ENCODE results near the gene TXK.
A peak's percentile ranks its signal among the peaks of the same experiment; 100 is the strongest.

TXK gene

DNA sequence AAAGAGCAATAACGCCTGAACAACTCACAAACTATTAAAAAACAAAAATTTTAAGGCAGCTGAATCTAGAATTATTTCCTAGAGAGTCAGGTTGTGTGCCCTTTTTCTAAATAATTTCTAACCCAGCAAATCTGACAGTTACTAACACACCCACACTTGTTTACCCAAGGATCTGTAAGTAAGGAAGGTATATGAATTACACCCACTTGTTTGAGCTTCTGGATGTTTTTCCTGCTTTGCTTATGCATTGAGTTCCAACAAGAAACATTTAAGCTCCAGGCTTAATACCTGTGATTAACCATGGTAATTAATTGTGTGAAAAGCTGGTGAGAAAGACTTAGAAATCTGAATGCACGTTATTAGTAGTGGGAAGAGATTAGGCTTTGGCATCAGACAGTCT, 115.9 kb downstream of the TXK start:
- H3K9ac ChIP-seq (ENCODE audit: low read length), result no peak overlapping the region
- no peak overlapping the region for H3K4me2 ChIP-seq (ENCODE audit: low read depth, low read length, poor library complexity, severe bottlenecking)
- H4K20me1 ChIP-seq (ENCODE audit: low read depth, low read length), result no peaks in the 10 kb centered on the region
- no peak overlapping the region for H3K4me3 ChIP-seq (ENCODE audit: insufficient read depth, low read length, poor library complexity, severe bottlenecking)
- H3K9me3 ChIP-seq (ENCODE audit: insufficient read depth, low read length), result no peaks in the 10 kb centered on the region
- H3K27me3 ChIP-seq (ENCODE audit: low read length), result no peaks in the 10 kb centered on the region
- no peaks in the 10 kb centered on the region for H3K79me2 ChIP-seq (ENCODE audit: insufficient read depth, low read length)
- H3K9me2 ChIP-seq (replicated peaks; ENCODE audit: insufficient read depth, low read length), result no peaks in the 10 kb centered on the region
- H3K36me3 ChIP-seq (ENCODE audit: low read length), result no peaks in the 10 kb centered on the region
- peaks cover 5% of the 10 kb centered on the region; the same call in 1 of the 2 replicates for H3F3A ChIP-seq (ENCODE audit: insufficient read depth)
- TF ChIP-seq, protein P1, sequence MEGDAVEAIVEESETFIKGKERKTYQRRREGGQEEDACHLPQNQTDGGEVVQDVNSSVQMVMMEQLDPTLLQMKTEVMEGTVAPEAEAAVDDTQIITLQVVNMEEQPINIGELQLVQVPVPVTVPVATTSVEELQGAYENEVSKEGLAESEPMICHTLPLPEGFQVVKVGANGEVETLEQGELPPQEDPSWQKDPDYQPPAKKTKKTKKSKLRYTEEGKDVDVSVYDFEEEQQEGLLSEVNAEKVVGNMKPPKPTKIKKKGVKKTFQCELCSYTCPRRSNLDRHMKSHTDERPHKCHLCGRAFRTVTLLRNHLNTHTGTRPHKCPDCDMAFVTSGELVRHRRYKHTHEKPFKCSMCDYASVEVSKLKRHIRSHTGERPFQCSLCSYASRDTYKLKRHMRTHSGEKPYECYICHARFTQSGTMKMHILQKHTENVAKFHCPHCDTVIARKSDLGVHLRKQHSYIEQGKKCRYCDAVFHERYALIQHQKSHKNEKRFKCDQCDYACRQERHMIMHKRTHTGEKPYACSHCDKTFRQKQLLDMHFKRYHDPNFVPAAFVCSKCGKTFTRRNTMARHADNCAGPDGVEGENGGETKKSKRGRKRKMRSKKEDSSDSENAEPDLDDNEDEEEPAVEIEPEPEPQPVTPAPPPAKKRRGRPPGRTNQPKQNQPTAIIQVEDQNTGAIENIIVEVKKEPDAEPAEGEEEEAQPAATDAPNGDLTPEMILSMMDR (IDR thresholded peaks at IDR 0.05; ENCODE audit: insufficient read depth, low read length, poor library complexity, severe bottlenecking), result no peak
- no peak for TF ChIP-seq EZH2phosphoT487 (conservative IDR thresholded peaks at IDR 0.05; ENCODE audit: low read length)
- no peak overlapping the region for H3K27ac ChIP-seq (ENCODE audit: low read depth, low read length)
- no peak overlapping the region for H2AFZ ChIP-seq (ENCODE audit: low read depth, low read length, severe bottlenecking)

DNA sequence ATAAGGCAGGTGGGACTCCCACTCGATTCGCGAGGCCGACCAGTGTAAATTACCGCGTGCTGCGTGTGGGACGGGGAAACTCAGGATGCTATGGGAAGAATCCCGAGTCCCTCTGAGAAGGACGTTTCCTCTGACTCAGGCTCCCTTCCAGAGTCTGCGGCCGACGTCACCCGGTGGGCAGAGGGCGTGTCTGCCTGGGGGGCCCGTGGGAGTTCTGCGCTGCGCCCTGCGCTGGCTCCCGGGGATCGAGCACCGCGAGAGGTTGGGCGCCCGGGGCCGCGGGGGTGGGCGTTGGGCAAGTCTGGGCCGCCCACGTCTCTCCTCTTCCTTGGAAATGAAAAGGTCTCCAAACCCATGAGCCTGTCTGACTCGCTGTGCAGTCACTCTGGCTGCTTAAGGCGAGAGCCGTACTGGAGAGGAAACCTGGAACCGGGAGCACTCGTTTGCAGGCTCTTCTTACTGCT, 116.9 kb downstream of the TXK start:
- Histone ChIP-seq H3F3A (ENCODE audit: insufficient read depth) (peaks cover 5% of the 10 kb centered on the region; the same call in 1 of the 2 replicates), H3K9me2 (replicated peaks; ENCODE audit: insufficient read depth, low read length) (no peaks in the 10 kb centered on the region), H3K4me2 (ENCODE audit: low read depth, low read length, poor library complexity, severe bottlenecking) (peak overlapping the region; percentile 76), H3K27me3 (ENCODE audit: low read length) (no peaks in the 10 kb centered on the region), H3K79me2 (ENCODE audit: insufficient read depth, low read length) (no peaks in the 10 kb centered on the region), H4K20me1 (ENCODE audit: low read depth, low read length) (no peaks in the 10 kb centered on the region), H3K9me3 (ENCODE audit: insufficient read depth, low read length) (no peaks in the 10 kb centered on the region), H3K27ac (ENCODE audit: low read depth, low read length) (no peak overlapping the region), H3K36me3 (ENCODE audit: low read length) (no peaks in the 10 kb centered on the region), H2AFZ (ENCODE audit: low read depth, low read length, severe bottlenecking) (peak overlapping the region; percentile 88), H3K9ac (ENCODE audit: low read length) (peak overlapping the region; percentile 52; the same call in 1 of the 2 replicates), H3K4me3 (ENCODE audit: insufficient read depth, low read length, poor library complexity, severe bottlenecking) (peak overlapping the region; percentile 68)
- TF ChIP-seq, protein P1 (IDR thresholded peaks at IDR 0.05; ENCODE audit: insufficient read depth, low read length, poor library complexity, severe bottlenecking), result no peak
- no peak for TF ChIP-seq EZH2phosphoT487 (conservative IDR thresholded peaks at IDR 0.05; ENCODE audit: low read length)
